ENCODE results near the gene TRIM29. TPM values are rescaled to one million over a fixed set of nuclear protein-coding genes. Genes with fewer than 3 reads are reported as not detected.

Gene TRIM29
- total and polyA plus RNA-seq, 2 of the 13 experiments (the other 11 are each of a cell fraction or from before 2014, with no cell fraction given) = 0.86 TPM

DNA sequence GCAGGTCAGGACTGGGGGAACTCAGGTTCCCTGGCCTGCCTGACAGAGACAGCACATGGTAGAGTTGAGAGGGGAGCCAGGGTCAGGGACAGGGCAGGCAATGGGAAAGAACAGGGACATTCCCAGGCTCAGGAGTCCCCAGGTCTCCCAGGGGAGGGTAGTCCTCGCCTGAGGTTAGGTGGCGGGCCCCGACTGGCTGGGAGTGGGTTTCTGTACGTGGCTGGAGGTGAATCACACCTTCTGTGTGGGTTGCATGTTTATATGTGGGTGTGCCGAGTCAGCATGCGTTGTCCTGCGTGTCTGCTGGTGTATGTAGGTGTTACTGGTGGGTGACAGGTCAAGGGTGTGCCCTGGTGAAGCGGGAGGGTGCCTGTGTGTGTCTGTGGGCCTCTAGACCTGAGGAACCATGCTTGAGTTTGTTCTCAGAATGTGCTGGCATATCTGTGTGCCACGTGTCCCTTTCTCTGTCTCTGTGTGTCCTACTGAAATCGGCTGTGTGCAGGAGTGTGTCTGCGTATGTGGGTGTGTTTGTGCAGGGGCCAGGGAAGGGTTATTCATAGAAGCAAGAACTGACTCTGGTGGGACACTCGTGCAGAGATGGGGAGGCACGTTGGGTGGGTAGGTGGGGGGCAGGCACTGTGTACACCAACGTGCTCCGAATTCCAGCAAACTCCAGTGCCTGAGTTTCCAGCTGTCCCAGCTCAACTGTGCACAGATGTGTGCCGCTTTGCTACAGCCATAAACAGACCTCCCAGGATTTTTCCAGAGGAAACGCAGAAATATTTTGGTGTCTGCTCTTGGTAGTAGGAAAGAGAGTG lies 49.1 kb upstream of the TRIM29 start (continued):
- peak; percentile 36; the same call in 1 of the 2 replicates for TF ChIP-seq ZNF839 (CRISPR knock-in tag; IDR thresholded peaks at IDR 0.05; ENCODE audit: borderline replicate concordance)
- TF ChIP-seq, protein P1, sequence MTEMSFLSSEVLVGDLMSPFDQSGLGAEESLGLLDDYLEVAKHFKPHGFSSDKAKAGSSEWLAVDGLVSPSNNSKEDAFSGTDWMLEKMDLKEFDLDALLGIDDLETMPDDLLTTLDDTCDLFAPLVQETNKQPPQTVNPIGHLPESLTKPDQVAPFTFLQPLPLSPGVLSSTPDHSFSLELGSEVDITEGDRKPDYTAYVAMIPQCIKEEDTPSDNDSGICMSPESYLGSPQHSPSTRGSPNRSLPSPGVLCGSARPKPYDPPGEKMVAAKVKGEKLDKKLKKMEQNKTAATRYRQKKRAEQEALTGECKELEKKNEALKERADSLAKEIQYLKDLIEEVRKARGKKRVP (CRISPR knock-in tag; IDR thresholded peaks at IDR 0.05) = no peak
- no peak for TF ChIP-seq XRCC5 (optimal IDR thresholded peaks at IDR 0.05; ENCODE audit: low read length)
- TF ChIP-seq ZNF33A (CRISPR knock-in tag; IDR thresholded peaks at IDR 0.05; ENCODE audit: borderline replicate concordance) = no peak
- TF ChIP-seq, protein P2, sequence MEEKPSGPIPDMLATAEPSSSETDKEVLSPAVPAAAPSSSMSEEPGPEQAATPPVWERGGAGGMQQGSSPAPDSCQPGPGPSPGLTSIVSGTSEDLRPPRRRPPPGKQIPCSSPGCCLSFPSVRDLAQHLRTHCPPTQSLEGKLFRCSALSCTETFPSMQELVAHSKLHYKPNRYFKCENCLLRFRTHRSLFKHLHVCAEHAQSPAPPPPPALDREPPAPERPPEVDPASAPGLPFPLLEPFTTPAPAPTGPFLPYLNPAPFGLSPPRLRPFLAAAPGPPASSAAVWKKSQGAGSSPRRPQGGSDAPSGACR (CRISPR knock-in tag; IDR thresholded peaks at IDR 0.05) = no peak
- TF ChIP-seq, protein P3, sequence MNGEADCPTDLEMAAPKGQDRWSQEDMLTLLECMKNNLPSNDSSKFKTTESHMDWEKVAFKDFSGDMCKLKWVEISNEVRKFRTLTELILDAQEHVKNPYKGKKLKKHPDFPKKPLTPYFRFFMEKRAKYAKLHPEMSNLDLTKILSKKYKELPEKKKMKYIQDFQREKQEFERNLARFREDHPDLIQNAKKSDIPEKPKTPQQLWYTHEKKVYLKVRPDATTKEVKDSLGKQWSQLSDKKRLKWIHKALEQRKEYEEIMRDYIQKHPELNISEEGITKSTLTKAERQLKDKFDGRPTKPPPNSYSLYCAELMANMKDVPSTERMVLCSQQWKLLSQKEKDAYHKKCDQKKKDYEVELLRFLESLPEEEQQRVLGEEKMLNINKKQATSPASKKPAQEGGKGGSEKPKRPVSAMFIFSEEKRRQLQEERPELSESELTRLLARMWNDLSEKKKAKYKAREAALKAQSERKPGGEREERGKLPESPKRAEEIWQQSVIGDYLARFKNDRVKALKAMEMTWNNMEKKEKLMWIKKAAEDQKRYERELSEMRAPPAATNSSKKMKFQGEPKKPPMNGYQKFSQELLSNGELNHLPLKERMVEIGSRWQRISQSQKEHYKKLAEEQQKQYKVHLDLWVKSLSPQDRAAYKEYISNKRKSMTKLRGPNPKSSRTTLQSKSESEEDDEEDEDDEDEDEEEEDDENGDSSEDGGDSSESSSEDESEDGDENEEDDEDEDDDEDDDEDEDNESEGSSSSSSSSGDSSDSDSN (CRISPR knock-in tag; IDR thresholded peaks at IDR 0.05) = 0 out of 2 replicates have a peak, but pooled peaks have one; percentile 44
- TF ChIP-seq NR2F6 (IDR thresholded peaks at IDR 0.05) = peak; percentile 35; the same call in 1 of the 2 replicates
- TF ChIP-seq NR2F6 (CRISPR knock-in tag; IDR thresholded peaks at IDR 0.05) = peak; percentile 73
- TF ChIP-seq TAF1 (CRISPR knock-in tag; IDR thresholded peaks at IDR 0.05) = peak; percentile 20; the same call in 1 of the 2 replicates
- TF ChIP-seq, protein P4, sequence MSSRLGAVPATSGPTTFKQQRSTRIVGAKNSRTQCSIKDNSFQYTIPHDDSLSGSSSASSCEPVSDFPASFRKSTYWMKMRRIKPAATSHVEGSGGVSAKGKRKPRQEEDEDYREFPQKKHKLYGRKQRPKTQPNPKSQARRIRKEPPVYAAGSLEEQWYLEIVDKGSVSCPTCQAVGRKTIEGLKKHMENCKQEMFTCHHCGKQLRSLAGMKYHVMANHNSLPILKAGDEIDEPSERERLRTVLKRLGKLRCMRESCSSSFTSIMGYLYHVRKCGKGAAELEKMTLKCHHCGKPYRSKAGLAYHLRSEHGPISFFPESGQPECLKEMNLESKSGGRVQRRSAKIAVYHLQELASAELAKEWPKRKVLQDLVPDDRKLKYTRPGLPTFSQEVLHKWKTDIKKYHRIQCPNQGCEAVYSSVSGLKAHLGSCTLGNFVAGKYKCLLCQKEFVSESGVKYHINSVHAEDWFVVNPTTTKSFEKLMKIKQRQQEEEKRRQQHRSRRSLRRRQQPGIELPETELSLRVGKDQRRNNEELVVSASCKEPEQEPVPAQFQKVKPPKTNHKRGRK (CRISPR knock-in tag; IDR thresholded peaks at IDR 0.05) = no peak
- TF ChIP-seq, protein P5, sequence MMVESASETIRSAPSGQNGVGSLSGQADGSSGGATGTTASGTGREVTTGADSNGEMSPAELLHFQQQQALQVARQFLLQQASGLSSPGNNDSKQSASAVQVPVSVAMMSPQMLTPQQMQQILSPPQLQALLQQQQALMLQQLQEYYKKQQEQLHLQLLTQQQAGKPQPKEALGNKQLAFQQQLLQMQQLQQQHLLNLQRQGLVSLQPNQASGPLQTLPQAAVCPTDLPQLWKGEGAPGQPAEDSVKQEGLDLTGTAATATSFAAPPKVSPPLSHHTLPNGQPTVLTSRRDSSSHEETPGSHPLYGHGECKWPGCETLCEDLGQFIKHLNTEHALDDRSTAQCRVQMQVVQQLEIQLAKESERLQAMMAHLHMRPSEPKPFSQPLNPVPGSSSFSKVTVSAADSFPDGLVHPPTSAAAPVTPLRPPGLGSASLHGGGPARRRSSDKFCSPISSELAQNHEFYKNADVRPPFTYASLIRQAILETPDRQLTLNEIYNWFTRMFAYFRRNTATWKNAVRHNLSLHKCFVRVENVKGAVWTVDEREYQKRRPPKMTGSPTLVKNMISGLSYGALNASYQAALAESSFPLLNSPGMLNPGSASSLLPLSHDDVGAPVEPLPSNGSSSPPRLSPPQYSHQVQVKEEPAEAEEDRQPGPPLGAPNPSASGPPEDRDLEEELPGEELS (CRISPR knock-in tag; IDR thresholded peaks at IDR 0.05) = no peak; the same call in 1 of the 2 replicates
- TF ChIP-seq, protein P6, sequence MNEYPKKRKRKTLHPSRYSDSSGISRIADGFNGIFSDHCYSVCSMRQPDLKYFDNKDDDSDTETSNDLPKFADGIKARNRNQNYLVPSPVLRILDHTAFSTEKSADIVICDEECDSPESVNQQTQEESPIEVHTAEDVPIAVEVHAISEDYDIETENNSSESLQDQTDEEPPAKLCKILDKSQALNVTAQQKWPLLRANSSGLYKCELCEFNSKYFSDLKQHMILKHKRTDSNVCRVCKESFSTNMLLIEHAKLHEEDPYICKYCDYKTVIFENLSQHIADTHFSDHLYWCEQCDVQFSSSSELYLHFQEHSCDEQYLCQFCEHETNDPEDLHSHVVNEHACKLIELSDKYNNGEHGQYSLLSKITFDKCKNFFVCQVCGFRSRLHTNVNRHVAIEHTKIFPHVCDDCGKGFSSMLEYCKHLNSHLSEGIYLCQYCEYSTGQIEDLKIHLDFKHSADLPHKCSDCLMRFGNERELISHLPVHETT (CRISPR knock-in tag; conservative IDR thresholded peaks at IDR 0.05) = no peak
- TF ChIP-seq, protein P7, sequence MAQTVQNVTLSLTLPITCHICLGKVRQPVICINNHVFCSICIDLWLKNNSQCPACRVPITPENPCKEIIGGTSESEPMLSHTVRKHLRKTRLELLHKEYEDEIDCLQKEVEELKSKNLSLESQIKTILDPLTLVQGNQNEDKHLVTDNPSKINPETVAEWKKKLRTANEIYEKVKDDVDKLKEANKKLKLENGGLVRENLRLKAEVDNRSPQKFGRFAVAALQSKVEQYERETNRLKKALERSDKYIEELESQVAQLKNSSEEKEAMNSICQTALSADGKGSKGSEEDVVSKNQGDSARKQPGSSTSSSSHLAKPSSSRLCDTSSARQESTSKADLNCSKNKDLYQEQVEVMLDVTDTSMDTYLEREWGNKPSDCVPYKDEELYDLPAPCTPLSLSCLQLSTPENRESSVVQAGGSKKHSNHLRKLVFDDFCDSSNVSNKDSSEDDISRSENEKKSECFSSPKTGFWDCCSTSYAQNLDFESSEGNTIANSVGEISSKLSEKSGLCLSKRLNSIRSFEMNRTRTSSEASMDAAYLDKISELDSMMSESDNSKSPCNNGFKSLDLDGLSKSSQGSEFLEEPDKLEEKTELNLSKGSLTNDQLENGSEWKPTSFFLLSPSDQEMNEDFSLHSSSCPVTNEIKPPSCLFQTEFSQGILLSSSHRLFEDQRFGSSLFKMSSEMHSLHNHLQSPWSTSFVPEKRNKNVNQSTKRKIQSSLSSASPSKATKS (CRISPR knock-in tag; IDR thresholded peaks at IDR 0.05) = no peak
- TF ChIP-seq ZNF432 (CRISPR knock-in tag; IDR thresholded peaks at IDR 0.05; ENCODE audit: borderline replicate concordance) = no peak
- no peak for TF ChIP-seq ZNF660 (CRISPR knock-in tag; IDR thresholded peaks at IDR 0.05; ENCODE audit: borderline replicate concordance, low read depth)
- TF ChIP-seq, protein P8, sequence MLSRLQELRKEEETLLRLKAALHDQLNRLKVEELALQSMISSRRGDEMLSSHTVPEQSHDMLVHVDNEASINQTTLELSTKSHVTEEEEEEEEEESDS (CRISPR knock-in tag; IDR thresholded peaks at IDR 0.05; ENCODE audit: borderline replicate concordance) = peak; percentile 16; the same call in 1 of the 2 replicates

All from HepG2 (cell line).